GM18858 (cell line): Measurements from ENCODE around the gene ZNF888.
"Not testable (repeated sequence)": the region's sequence is repeated elsewhere in the genome, so short reads cannot be mapped to it uniquely, and the experiment has no call there.

Source experiments
- ATAC-seq: cut with Tn5 transposase; IDR thresholded peaks from one replicate; pipeline ENCODE4 v1.9.1; 2021; ENCODE audit not compliant: unreplicated experiment

ZNF888 gene

GRCh38 chr19:52941941-52942385, 18.7 kb upstream of the ZNF888 start:
- ATAC-seq, result no peak

DNA sequence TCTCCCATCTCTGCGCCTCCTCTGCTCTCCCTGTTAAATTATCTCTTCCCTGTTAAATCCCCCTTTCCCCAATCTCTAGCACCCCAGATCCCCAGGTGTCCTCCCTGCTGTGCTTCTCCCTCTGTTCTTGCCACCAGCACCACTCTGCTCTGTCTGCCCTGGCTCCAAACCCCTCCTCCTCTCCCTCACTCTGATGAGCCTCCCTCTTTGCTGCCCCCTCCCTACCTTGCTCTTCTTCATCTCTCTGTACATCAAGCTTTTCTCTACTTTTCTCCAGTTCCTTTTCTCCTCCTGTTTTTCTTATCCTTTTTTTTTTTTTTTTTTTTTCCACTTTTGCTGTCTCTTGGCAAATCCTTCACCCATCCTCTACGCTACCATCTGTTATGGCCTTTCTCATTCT, 18.3 kb upstream of the ZNF888 start:
- ATAC-seq, result not testable (repeated sequence)

GRCh38 chr19:52940905-52941304, 17.7 kb upstream of the ZNF888 start:
- not testable (repeated sequence) for ATAC-seq

GRCh38 chr19:52938761-52939160, 15.5 kb upstream of the ZNF888 start:
- no peak for ATAC-seq

DNA sequence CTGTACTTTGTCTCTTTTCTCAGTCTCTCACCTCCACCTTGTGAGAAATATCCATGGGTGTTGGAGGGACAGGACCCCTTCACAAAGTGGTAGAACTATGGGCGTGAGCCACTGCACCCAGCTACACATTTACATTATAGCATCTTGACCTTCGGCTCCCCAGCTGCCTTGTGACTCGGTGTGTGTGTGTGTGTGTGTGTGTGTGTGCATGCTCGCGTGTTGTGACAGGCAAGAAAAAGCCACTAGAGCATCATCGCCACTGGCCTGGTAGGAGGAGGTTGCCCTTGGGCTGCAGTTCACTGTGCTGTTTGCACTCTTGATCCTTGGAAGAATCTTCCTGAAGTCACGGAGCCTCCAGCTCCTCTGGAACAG, 13.7 kb upstream of the ZNF888 start:
- no peak for ATAC-seq

DNA sequence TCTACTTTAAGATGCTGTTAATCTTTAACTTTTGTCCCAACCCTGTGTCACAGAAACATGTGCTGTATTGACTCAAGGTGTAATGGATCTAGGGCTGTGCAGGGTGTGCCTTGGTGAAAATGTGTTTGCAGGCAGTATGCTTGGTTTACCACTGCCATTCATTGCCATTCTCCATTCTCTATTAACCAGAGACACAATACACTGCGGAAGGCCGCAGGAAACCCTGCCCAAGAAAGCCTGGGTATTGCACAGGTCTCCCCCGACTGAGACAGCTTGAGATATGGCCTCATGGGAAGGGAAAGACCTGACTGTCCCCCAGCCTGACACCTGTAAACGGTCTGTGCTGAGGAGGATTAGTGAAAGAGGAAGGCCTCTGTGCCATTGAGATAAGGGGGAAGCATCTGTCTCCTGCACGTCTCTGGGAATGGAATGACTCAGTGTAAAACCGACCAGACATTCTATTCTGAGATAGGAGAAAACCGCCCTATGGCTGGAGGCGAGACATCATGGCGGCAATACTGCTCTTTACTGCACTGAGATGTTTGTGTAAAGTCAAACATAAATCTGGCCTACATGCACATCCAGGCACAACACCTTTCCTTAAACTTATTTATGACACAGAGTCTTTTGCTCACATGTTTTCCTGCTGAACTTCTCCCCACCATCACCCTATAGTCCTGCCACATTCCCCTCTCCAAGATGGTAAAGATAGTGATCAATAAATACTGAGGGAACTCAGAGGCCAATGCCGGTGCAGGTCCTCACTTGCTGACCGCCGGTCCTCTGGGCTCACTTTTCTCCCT, 13.1 kb upstream of the ZNF888 start:
- no peak for ATAC-seq

DNA sequence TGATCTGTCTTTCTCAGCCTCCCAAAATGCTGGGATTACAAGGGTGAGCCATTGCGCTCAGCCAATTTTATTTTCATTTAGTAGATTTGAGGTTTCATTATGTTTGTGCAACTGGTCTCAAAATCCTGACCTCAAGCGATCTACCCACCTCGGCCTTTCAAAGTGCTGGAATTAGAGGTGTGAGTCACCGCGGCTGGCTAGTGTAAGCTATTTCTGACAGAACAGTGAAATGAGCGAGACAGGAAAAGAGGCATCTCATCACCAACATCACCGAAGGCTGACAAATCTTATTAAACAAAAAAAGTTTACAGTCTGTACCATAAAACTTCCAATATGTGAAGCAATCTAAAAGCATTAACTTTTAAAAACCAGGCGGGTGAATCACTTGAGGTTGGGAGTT, 12.2 kb upstream of the ZNF888 start:
- no peak for ATAC-seq

DNA sequence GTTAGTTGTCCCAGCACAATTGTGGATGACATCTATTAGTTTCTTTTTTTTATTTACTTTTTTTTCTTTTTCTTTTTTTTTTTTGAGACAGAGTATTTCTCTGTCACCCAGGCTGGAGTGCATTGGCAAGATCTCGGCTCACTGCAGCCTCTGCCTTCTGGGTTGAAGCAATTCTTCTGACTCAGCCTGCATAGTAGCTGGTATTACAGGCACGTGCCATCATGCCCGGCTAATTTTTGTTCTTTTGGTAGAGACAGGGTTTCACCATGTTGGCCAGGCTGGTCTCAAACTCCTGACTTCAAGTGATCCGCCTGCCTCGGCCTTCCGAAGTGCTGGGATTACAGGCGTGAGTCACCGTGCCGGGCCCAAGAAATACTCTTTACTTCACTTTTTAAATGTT, 1.4 kb upstream of the ZNF888 start:
- ATAC-seq, result not testable (repeated sequence)

DNA sequence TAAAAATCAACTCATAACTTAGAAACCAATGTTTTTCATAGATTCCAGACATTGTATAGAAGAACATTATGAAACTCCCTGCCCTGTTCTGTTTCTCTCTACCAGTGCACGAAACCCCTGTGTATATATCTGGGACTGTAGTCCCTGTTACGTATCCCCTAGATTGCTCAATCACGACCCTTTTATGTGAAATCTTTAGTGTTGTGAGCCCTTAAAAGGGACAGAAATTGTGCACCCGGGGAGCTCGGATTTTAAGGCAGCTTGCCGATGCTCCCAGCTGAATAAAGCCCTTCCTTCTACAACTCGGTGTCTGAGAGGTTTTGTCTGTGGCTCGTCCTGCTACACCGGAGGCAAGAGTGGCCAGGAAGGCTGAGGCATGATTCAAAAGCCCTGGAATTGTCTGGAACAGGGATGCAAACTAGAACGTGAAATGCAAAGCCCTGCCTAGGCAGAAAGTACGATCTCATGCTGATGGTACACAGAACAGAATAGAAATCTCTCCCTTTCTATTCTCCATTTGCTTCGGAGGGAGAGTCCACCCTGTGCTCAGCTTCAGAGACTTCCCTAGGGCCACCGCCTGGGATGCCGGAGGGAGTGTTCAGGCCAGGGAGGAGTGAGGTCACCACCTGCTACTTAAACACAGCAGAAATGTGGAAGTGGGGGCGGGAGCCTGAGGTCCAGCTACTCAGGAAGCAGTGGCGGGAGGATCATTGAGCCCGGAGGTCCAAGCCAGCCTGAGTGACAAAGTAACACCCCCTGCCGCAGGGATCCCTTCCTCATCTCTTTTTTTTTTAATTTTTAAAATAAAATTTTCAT, 758 bp upstream of the ZNF888 start:
- no peak for ATAC-seq

DNA sequence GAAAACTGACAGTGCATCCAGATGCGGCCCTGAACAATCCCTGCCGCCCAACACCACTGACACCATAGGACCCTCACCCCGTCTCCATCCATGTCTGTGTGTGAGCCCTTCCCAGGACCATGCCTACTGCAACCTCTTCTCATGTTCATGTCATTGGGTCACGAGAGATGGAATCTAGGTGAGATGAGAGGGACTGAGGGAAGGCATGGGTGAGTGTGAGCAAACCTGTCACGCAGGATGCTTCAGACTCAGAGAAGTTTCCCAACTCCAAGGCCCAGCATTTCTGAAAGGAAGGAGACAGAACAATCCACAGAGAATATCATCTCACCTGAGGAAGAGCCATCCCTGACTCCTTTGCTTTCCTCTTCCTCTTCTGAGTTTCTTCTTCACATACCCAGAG, 5.7 kb downstream of the ZNF888 start:
- ATAC-seq, result no peak

GRCh38 chr19:52910648-52911047, 12.6 kb downstream of the ZNF888 start:
- ATAC-seq, result no peak

DNA sequence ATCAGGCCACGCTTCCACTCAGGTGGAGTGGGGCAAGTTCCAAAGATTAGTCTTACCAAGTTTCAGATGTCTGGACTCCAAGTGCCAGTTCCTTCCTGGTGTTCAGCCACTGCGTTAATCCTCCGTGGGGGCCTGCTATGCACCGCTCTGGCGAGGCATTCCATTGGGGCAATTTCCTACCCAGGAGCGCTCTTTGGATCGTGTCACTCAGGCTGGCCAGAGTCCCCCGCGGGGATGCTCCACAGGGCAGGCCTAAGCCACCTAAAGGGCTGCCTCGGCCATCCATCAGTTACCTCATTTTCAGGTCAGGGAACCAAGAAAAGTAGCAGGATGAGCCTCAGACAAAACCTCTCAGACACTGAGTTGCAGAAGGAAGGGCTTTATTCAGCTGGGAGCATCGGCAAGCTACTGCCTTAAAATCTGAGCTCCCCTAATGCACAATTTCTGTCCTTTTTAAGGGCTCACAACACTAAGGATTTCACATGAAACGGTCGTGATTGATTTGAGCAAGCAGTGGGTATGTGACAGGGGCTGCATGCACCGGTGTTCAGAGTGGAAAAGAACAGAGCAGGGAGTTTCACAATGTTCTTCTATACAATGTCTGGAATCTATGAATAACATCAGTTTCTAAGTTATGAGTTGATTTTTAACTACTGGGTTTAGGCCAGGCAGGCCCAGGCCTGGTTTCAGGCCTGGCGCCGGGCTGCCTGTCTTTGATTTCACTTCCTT, 19.0 kb downstream of the ZNF888 start:
- ATAC-seq, result not testable (repeated sequence)

GRCh38 chr19:52901842-52902241, 21.4 kb downstream of the ZNF888 start:
- ATAC-seq, result no peak

- ATAC-seq, result not testable (repeated sequence)
Observed at GRCh38 chr19:52898596-52898995, 24.6 kb downstream of the ZNF888 start.

DNA sequence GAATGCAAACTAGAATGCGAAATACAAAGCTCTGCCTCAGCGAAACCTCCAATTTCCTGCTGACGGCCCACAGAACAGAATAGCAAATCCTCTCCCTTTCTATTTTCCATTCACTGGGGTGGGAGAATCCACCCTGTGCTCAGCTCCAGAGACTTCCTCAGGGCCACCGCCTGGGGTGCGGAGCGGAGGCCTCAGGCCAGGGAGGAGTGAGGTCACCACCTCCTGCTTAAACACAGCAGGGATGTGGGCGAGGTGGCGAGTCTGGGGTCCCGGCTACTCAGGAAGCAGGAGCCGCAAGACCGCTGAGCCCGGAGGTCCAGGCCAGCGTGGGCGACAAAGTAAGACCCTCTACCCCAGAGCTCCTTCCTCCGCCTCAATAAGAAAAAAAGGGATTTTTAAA, 25.1 kb downstream of the ZNF888 start:
- no peak for ATAC-seq

DNA sequence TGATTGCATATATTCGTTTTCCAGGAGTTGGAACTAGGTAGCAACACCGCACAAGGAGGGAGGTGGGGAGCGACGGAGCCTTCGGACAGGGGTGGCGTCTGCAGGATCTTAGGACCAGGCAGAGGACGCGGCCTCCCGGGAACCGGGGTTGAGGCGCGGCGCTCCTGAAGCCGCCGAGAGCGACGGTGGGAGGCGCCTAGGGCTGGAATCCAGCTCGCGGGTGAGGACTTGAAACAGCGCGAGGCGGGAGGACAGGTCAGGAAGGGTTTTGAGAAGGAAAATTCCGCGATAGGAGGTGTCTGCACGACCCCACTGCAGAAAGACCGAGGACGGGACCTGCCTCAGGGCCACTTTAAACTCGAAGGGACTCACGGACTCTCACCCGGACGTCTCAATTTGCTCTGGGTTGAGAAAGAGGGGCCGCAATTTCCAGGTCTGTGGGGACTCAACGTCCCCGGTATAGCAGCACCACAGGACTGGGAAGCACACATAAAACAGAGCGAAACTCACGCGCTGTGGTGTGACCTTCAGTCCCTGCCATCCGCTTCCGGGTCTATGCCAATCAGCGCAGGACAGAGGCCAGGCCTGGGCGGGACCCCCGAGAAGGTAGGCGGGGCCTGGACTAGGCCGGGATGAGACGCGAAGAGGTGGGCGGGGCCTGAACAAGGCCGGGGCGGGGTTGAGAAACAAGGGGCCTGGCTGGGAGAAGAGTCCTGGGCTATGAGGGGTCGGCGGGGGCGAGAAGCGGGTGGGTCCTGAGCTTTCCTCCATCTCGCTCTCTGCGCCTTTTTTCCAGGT, 25.9 kb downstream of the ZNF888 start, which contains the start of gene ZNF320:
ZNF320 (minus strand) TSS at position 498 of the 798 bp plus-strand sequence. CDS start 7,380 bp downstream, outside the sequence.
- peak; percentile 87 for ATAC-seq

DNA sequence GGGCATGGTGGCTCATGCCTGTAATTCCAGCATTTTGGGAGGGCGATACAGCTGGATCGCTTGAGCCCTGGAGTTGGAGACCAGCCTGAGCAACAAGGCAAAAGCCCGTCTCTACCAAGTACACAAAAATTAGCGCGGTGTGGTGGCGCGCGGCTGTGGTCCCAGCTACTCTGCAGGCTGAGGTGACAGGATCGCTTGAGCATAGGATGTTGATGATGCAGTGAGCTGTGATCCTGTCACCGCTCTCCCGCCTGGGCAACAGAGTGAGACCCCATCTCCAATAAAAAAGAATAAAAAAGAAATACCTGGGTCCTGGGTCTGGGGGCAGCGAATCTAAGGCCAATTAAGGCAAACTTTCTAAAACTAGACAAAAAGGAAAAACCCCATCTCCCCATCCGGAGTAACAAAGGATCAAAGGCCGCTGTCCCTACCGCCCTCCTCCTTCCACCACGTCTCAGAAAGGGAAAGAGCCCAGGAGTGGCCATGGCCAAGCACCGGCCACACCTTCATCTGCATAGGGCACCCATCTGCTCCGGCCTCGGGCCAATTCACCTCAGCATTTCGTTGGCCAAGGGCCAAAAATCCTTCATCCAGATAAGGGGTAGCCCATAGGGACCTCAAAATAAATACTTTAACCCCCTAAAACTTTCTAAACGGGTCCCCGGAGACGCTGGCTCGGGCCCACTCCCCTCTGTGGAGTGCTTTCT, 26.6 kb downstream of the ZNF888 start:
- no peak for ATAC-seq

GRCh38 chr19:52891336-52891735, 31.9 kb downstream of the ZNF888 start:
- ATAC-seq, result no peak

- ATAC-seq, result no peak
Observed at GRCh38 chr19:52889931-52890330, 33.3 kb downstream of the ZNF888 start.

DNA sequence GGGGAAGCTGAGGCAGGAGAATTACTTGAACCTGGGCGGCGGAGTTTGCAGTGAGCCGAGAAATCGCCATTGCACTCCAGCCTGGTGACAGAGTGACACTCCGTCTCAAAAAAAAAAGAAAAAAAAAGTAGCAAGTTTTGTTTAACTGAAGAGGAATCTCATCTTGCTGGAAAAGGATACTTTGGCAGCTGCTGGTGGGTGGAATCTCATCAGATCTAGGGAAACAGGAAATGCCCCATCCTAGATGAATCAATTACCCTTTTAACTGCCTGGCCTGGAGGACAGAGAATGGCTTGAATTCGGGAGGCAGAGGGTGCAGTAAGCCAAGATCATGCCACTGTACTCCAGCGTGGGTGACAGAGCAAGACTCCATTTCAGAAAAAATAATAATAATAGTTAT, 34.2 kb downstream of the ZNF888 start:
- no peak for ATAC-seq
